ENCODE results near the gene MASP1. TPM values are rescaled to one million over a fixed set of nuclear protein-coding genes. Genes with fewer than 3 reads are reported as not detected.
"Not testable (repeated sequence)": the region's sequence is repeated elsewhere in the genome, so short reads cannot be mapped to it uniquely, and the experiment has no call there.

Gene MASP1
- polyA plus RNA-seq, 1 donor (not counting 4 experiments of a cell fraction or from before 2014, with no cell fraction given): not detected

DNA sequence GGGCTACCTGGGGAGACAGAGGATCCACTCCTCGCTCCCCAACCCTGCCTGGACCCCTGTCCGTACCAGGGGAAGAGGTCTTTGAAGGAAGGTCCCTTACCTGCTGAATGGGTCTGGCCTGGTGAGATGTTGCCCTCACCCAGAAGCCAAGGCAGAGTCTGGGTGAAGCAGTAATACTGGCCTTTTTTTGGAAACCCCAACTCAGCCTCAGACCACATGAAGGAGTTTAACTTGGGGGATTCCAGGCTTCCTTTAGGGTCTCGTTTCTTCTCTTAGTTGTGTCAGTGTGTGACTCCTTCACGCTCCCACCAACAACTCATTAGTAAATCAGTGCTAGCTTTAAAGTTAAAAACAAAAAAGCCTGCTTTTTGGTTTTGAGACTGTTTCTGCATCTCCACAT is 48.6 kb downstream of the MASP1 start:
- Histone ChIP-seq H3K9me3 (ENCODE audit: control insufficient read depth, low read depth, low read length) (no peaks in the 10 kb centered on the region), H3K4me3 (ENCODE audit: control insufficient read depth in 2 of 3, extremely low read depth in 1 of 3, insufficient read depth in 2 of 3, low read depth in 1 of 3, low read length in 3 of 3) (no peak overlapping the region), H3K36me3 (ENCODE audit: control insufficient read depth in 2 of 2, extremely low read depth in 1 of 2, insufficient read depth in 2 of 2, low read length in 2 of 2) (no peaks in the 10 kb centered on the region), H3K9me1 (ENCODE audit: control insufficient read depth, extremely low read depth, insufficient read depth, low read length) (no peaks in the 10 kb centered on the region), H3K4me1 (ENCODE audit: control insufficient read depth, extremely low read depth, insufficient read depth, low read length) (no peaks in the 10 kb centered on the region), H3K27ac (ENCODE audit: control insufficient read depth, insufficient read depth, low read length) (no peak overlapping the region), H3K27me3 (ENCODE audit: control insufficient read depth, extremely low read depth, insufficient read depth, low read length) (peaks cover 9% of the 10 kb centered on the region), H3K9ac (ENCODE audit: control insufficient read depth, extremely low read depth, insufficient read depth, low read length) (no peak overlapping the region), H3K4me2 (ENCODE audit: control insufficient read depth, extremely low read depth, insufficient read depth, low read depth, low read length) (no peak overlapping the region), H2AFZ (ENCODE audit: control insufficient read depth, low read length) (no peak overlapping the region), H3K79me2 (ENCODE audit: control insufficient read depth, insufficient read depth, low read length) (no peaks in the 10 kb centered on the region), H4K20me1 (ENCODE audit: control insufficient read depth, extremely low read depth, insufficient read depth, low read length) (no peaks in the 10 kb centered on the region)
- no peak for DNase-seq (ENCODE audit: low read depth, low spot score)
- dilution Hi-C loops (cut with MboI; ENCODE audit: extremely low pct_ligation_motif_present, low sequenced_read_pairs): no loop called here
- no peak for FAIRE-seq
- TF ChIP-seq, protein P1, sequence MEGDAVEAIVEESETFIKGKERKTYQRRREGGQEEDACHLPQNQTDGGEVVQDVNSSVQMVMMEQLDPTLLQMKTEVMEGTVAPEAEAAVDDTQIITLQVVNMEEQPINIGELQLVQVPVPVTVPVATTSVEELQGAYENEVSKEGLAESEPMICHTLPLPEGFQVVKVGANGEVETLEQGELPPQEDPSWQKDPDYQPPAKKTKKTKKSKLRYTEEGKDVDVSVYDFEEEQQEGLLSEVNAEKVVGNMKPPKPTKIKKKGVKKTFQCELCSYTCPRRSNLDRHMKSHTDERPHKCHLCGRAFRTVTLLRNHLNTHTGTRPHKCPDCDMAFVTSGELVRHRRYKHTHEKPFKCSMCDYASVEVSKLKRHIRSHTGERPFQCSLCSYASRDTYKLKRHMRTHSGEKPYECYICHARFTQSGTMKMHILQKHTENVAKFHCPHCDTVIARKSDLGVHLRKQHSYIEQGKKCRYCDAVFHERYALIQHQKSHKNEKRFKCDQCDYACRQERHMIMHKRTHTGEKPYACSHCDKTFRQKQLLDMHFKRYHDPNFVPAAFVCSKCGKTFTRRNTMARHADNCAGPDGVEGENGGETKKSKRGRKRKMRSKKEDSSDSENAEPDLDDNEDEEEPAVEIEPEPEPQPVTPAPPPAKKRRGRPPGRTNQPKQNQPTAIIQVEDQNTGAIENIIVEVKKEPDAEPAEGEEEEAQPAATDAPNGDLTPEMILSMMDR (optimal IDR thresholded peaks at IDR 0.05 in 1 of 3, IDR thresholded peaks at IDR 0.05 in 1 of 3, conservative IDR thresholded peaks at IDR 0.05 in 1 of 3; ENCODE audit: extremely low read depth in 1 of 3, insufficient read depth in 2 of 3, low read length in 3 of 3): no peak
- no peak for TF ChIP-seq EZH2 (IDR thresholded peaks at IDR 0.05; ENCODE audit: low read length)

GRCh38 chr3:187242435-187242834 is 49.1 kb downstream of the MASP1 start:
- H3K27ac ChIP-seq (ENCODE audit: control insufficient read depth, insufficient read depth, low read length): no peak overlapping the region
- peaks cover 9% of the 10 kb centered on the region for H3K27me3 ChIP-seq (ENCODE audit: control insufficient read depth, extremely low read depth, insufficient read depth, low read length)
- H4K20me1 ChIP-seq (ENCODE audit: control insufficient read depth, extremely low read depth, insufficient read depth, low read length): no peaks in the 10 kb centered on the region
- H3K9me3 ChIP-seq (ENCODE audit: control insufficient read depth, low read depth, low read length): no peaks in the 10 kb centered on the region
- H3K9me1 ChIP-seq (ENCODE audit: control insufficient read depth, extremely low read depth, insufficient read depth, low read length): no peaks in the 10 kb centered on the region
- no peak overlapping the region for H3K4me2 ChIP-seq (ENCODE audit: control insufficient read depth, extremely low read depth, insufficient read depth, low read depth, low read length)
- no peak overlapping the region for H2AFZ ChIP-seq (ENCODE audit: control insufficient read depth, low read length)
- dilution Hi-C loops (cut with MboI; ENCODE audit: extremely low pct_ligation_motif_present, low sequenced_read_pairs): no loop called here
- no peak overlapping the region for H3K4me3 ChIP-seq (ENCODE audit: control insufficient read depth in 2 of 3, extremely low read depth in 1 of 3, insufficient read depth in 2 of 3, low read depth in 1 of 3, low read length in 3 of 3)
- TF ChIP-seq, protein P1 (optimal IDR thresholded peaks at IDR 0.05 in 1 of 3, IDR thresholded peaks at IDR 0.05 in 1 of 3, conservative IDR thresholded peaks at IDR 0.05 in 1 of 3; ENCODE audit: extremely low read depth in 1 of 3, insufficient read depth in 2 of 3, low read length in 3 of 3): no peak
- no peak for TF ChIP-seq EZH2 (IDR thresholded peaks at IDR 0.05; ENCODE audit: low read length)
- DNase-seq (ENCODE audit: low read depth, low spot score): no peak
- H3K36me3 ChIP-seq (ENCODE audit: control insufficient read depth in 2 of 2, extremely low read depth in 1 of 2, insufficient read depth in 2 of 2, low read length in 2 of 2): no peaks in the 10 kb centered on the region
- H3K9ac ChIP-seq (ENCODE audit: control insufficient read depth, extremely low read depth, insufficient read depth, low read length): no peak overlapping the region
- no peaks in the 10 kb centered on the region for H3K79me2 ChIP-seq (ENCODE audit: control insufficient read depth, insufficient read depth, low read length)
- H3K4me1 ChIP-seq (ENCODE audit: control insufficient read depth, extremely low read depth, insufficient read depth, low read length): no peaks in the 10 kb centered on the region
- no peak for FAIRE-seq

- DNase-seq (ENCODE audit: low read depth, low spot score); H4K20me1 ChIP-seq (ENCODE audit: control insufficient read depth, extremely low read depth, insufficient read depth, low read length); FAIRE-seq; H3K79me2 ChIP-seq (ENCODE audit: control insufficient read depth, insufficient read depth, low read length); H3K36me3 ChIP-seq (ENCODE audit: control insufficient read depth in 2 of 2, extremely low read depth in 1 of 2, insufficient read depth in 2 of 2, low read length in 2 of 2); H3K9me1 ChIP-seq (ENCODE audit: control insufficient read depth, extremely low read depth, insufficient read depth, low read length); H3K4me1 ChIP-seq (ENCODE audit: control insufficient read depth, extremely low read depth, insufficient read depth, low read length); H3K4me2 ChIP-seq (ENCODE audit: control insufficient read depth, extremely low read depth, insufficient read depth, low read depth, low read length); H3K4me3 ChIP-seq (ENCODE audit: control insufficient read depth in 2 of 3, extremely low read depth in 1 of 3, insufficient read depth in 2 of 3, low read depth in 1 of 3, low read length in 3 of 3); H2AFZ ChIP-seq (ENCODE audit: control insufficient read depth, low read length); H3K9ac ChIP-seq (ENCODE audit: control insufficient read depth, extremely low read depth, insufficient read depth, low read length); H3K27me3 ChIP-seq (ENCODE audit: control insufficient read depth, extremely low read depth, insufficient read depth, low read length); H3K9me3 ChIP-seq (ENCODE audit: control insufficient read depth, low read depth, low read length); dilution Hi-C loops (cut with MboI; ENCODE audit: extremely low pct_ligation_motif_present, low sequenced_read_pairs); H3K27ac ChIP-seq (ENCODE audit: control insufficient read depth, insufficient read depth, low read length): not testable (repeated sequence)
Measured at GRCh38 chr3:187238835-187239234, 52.7 kb downstream of the MASP1 start.
